ENCODE results near the gene PPIL1.

PPIL1 gene

DNA sequence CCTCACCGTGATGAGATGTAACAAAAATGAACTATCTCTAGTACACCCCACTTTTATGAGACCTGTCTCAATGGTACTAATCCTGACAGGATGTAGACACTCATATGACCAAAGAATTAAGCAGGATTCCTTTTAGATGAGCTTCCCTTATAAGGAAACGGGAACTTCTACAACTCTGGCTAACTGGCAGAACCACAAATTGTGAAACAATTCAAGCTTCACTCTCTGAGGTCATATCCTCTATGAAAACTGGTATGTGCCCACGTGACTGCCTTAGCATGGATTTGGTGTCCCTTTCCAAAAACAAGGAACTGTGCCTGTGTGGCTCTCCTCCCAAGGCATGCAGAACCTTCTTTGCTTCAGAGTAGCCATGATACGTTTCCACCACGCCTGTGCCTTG, 21.3 kb downstream of the PPIL1 start:
- no peak for DNase-seq

DNA sequence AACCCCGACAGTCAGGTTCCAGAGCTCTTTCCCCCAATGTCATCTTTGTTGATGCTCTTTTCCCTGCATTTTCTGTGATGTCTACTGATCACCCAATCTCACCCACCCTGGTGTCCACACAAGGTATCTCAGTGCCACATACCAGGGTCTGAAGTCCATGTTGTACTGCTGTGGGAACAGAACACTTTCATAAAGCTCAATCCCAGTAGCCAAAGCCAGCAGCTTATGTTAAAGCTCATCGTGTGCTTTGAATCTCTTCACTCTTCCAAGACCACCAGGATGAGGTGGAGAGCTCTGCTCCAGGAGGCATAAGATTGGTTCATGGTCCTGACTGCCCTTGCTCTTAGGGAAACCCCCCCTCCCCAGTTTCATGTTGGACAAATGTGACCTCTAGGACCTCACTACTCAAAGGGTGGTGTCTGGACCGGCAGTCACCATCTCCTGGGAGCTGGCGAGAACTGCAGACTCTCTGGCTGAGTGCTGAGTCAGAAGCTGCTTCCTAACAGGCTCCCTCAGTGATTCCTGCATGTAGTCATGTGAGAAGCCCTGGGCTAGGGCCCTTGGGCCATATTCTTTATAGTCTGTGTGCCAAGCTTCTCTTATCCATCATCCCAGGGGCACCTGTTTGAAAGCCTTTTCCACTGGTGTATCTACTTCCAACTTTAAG, 22.0 kb downstream of the PPIL1 start:
- DNase-seq = no peak

GRCh38 chr6:36851626-36852025, 23.0 kb downstream of the PPIL1 start:
- DNase-seq = no peak

DNA sequence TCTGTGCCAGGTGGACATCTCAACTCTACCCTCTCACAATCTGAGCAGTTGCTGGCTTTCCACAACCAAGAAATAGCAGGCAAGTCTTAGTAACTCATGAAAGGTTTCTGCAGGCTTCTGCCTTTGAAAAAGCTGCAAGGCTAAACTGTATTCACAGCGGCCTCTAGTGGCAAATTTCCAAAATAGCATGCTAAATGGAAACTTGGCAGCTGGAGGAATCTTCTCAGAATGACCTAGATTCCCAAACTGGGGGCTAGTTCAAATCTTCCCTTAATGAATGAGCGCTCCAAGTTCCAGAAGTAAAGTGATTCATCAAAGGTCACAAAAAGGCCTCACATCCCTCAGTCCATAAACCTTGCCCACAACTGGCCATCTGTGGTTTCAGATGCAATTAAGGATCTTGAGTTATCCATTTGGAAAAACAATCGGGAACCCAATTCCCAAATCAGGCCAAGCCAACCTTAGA, 23.4 kb downstream of the PPIL1 start:
- DNase-seq = peak; percentile 45

DNA sequence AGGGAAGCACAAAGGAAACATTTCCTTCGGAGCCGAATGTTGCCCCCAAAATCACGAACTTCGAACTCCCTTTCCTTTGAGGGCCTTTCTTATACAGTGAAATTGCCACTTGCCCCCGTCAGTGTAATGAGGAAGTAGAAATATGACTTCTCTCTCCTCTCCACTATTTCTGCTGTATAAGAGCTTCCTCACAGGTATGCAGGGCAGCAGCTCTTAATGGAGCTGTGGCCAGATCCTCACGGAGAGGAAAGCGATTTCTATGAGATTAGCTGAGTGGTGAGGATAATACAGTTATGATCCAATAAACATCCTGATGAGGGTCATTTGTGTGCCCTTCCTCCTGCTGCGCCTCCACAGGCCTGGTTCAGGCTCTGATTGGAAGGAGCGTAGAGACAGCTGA, 24.6 kb downstream of the PPIL1 start:
- no peak for DNase-seq

GRCh38 chr6:36848658-36849441, 25.8 kb downstream of the PPIL1 start:
- DNase-seq = no peak

- no peak for DNase-seq
Observed at GRCh38 chr6:36847991-36848390, 26.6 kb downstream of the PPIL1 start.

- no peak for DNase-seq
Observed at GRCh38 chr6:36847152-36847551, 27.5 kb downstream of the PPIL1 start.

- DNase-seq = no peak
Observed at GRCh38 chr6:36845233-36845632, 29.4 kb downstream of the PPIL1 start.

GRCh38 chr6:36844232-36845170, 30.1 kb downstream of the PPIL1 start:
- no peak for DNase-seq

- no peak for DNase-seq
Observed at GRCh38 chr6:36843170-36843569, 31.4 kb downstream of the PPIL1 start.

DNA sequence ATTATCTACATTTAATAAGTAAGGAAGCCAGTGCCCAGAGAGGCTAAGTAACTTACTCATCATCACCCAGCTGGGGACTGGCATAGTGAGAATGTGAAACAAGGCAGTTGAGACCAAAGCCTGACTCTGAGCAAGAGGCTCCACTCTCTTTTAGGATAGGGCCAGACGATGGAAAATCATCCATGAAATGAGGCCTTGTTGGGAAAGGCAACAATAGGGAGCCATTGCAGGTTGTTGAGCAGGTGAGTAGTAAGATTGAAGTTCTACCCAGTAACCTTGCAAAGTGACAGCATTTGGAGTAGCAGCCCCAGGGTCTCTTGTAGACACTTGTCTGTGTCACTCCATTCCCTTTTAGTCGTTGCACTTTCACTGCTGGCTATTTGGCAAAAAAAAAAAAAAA, 32.8 kb downstream of the PPIL1 start:
- no peak for DNase-seq

DNA sequence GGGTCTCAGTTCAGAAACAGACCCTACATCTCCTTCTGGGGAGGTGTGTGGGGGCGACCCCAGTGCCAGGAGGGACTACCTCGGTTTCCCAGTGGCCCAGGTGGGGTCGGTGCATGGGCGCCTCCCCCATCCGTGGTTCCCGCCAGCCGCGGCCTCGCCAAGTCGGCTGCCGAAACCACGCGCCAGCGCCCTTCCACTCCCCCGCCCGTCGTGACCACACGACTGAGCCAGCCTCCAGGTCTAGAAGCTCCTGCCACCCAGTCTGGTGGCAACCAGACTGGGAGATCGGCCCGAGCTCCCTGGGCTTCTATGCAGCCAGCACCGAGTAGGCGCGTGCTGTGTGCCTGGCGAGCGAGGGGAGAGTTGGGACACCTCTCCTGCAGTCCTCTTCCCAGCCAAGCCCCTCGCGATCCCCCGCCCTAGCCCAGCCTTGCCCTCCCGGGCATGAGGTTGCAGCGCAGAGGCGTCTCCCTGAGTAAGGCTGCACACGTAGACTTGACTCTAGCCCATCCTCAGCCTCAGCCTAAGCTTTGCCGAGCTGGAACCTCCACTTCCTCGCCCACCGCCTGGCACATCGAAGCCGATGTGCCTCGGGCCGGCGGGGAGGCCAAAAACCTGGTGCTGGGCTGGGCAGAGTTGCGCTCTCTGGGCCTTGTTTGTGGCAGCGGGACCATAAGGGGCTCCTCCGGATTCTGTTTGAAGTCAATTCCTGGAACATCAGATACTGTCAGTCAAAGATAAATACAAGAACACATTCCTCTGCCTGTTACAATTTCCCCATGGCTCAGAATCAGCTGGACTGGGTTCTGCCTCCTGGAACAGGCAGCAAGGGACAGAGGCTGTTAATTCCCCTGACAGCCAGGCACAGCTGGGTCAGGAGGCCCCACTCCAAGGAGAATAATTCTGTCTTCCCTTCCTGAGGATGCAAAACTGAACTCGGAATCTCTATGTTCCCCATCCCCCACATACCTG, 33.9 kb downstream of the PPIL1 start:
- DNase-seq = peak; percentile 41

- peak; percentile 55 for DNase-seq
Observed at GRCh38 chr6:36839749-36840431, 34.7 kb downstream of the PPIL1 start.

DNA sequence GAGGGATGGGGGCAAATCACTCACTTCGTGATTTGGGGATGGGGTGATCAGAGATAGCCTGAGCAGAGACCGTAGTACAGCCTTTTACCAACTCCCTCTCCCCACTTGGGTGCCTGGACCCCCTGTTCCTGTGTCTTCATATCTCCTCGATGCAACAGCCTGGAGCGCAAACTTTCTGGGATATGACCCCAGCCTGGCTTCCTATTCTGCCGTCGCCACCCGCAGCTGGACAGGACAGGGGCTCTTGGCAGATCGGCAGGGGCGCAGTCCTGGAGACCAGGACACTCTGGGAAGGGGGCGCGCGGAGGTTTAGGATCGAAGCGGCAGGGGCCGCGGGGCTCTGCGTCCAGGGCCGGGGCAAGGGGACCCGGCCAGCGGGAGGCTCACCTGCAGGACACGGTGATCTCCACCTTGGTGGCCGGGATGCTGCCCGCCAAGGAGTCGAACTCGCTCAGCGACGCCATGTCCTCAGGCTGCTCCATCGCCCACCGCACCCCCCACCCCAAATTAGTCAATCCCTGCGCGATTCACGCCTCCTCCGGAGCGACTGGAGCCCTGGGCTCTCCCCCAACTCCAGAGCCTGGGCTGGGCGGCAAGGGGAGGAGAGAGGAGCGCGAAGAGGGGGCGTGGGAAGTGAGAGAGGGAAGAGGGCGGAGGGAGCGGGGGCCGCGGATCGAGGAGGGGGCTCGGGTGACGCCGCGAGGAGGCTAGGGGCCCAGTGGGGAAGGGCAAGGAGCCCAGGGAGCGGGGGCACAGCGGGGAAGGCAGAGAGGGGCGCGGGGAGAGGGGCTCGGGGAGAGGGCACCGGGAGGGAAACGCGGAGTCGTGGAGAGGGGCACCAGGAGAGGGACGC, 35.5 kb downstream of the PPIL1 start, which contains the start of gene CPNE5:
TSS of gene CPNE5 (minus strand) at position 549 of the 853 bp plus-strand sequence. CDS start at position 482, 67 bp downstream.
- no peak for DNase-seq

DNA sequence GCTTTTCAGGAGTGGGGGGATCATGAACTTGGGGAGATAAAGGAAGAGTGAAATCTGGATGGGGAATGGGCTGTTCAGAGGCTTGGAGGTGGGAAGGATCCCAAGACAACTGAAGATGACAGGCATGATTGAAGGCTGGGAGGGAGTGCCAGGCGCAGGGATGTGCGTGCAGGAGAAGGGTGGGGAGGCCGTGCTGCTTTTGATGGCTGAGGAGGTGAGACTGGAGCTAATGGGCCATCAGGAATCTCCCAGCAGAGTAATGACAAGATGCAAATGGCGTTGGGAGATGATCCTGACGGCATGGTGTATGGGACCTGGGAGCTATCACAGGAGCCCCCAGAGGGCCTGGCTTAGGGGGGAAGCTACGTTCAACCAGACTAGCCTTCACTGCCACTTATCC, 36.9 kb downstream of the PPIL1 start:
- DNase-seq = no peak

GRCh38 chr6:36837022-36837339, 37.6 kb downstream of the PPIL1 start:
- no peak for DNase-seq

- DNase-seq = no peak
Observed at GRCh38 chr6:36836111-36837021, 38.2 kb downstream of the PPIL1 start.

GRCh38 chr6:36834576-36835341, 39.8 kb downstream of the PPIL1 start:
- no peak for DNase-seq

Measured in stimulated activated CD8-positive, alpha-beta memory T cell treated with anti-CD3 and anti-CD28 coated beads, Interleukin-4, amount 100 ng/mL, for 48 hours (primary cell).